Measurements from ENCODE around the gene MFSD8. TPM values are rescaled to one million over a fixed set of nuclear protein-coding genes. Genes with fewer than 3 reads are reported as not detected.
"Not testable (repeated sequence)": the region's sequence is repeated elsewhere in the genome, so short reads cannot be mapped to it uniquely, and the experiment has no call there.

Gene MFSD8
- total and polyA plus RNA-seq, 2 donors (not counting 1 experiment from before 2014, with no cell fraction given), result 18.8 to 28.6 TPM

GRCh38 chr4:127916512-127916911 is 48.5 kb downstream of the MFSD8 start:
- Histone ChIP-seq H2AFZ (ENCODE audit: low read length) (no peak overlapping the region), H3K27me3 (ENCODE audit: control insufficient read depth, insufficient read depth, low read length) (no peaks in the 10 kb centered on the region), H3K27ac (ENCODE audit: insufficient read depth, low read length) (no peak overlapping the region), H3K79me2 (ENCODE audit: control insufficient read depth, insufficient read depth, low read length) (no peaks in the 10 kb centered on the region), H3K9ac (ENCODE audit: insufficient read depth, low read length) (no peak overlapping the region), H3K36me3 (ENCODE audit: control insufficient read depth, insufficient read depth, low read length) (peaks cover 2% of the 10 kb centered on the region), H3K9me3 (ENCODE audit: control insufficient read depth, insufficient read depth, low read depth, low read length) (no peaks in the 10 kb centered on the region), H3K4me2 (ENCODE audit: extremely low read depth, insufficient read depth, low read length) (no peak overlapping the region), H3K4me1 (ENCODE audit: control insufficient read depth, extremely low read depth, insufficient read depth, low read length) (no peaks in the 10 kb centered on the region), H4K20me1 (ENCODE audit: control insufficient read depth, extremely low read depth, insufficient read depth, low read length) (no peaks in the 10 kb centered on the region), H3K4me3 (replicated peaks in 1 of 4; ENCODE audit: control extremely low read depth in 1 of 4, insufficient read depth in 1 of 4, low read depth in 3 of 4, low read length in 4 of 4) (no peak overlapping the region)
- TF ChIP-seq CTCF (conservative IDR thresholded peaks at IDR 0.05 in 1 of 2, IDR thresholded peaks at IDR 0.05 in 1 of 2; ENCODE audit: low read depth in 1 of 2, low read length in 2 of 2) (no peak), EZH2 (IDR thresholded peaks at IDR 0.05; ENCODE audit: low read length, missing control alignments) (no peak)
- DNase-seq (ENCODE audit: low read depth in 2 of 2), result peak in 1 of 2 donors; percentile 8

GRCh38 chr4:127905029-127905428 is 59.9 kb downstream of the MFSD8 start:
- Histone ChIP-seq H3K4me2 (ENCODE audit: extremely low read depth, insufficient read depth, low read length) (no peak overlapping the region), H3K27ac (ENCODE audit: insufficient read depth, low read length) (no peak overlapping the region), H3K9me3 (ENCODE audit: control insufficient read depth, insufficient read depth, low read depth, low read length) (no peaks in the 10 kb centered on the region), H4K20me1 (ENCODE audit: control insufficient read depth, extremely low read depth, insufficient read depth, low read length) (no peaks in the 10 kb centered on the region), H2AFZ (ENCODE audit: low read length) (no peak overlapping the region), H3K36me3 (ENCODE audit: control insufficient read depth, insufficient read depth, low read length) (no peaks in the 10 kb centered on the region), H3K4me1 (ENCODE audit: control insufficient read depth, extremely low read depth, insufficient read depth, low read length) (no peaks in the 10 kb centered on the region), H3K27me3 (ENCODE audit: control insufficient read depth, insufficient read depth, low read length) (no peaks in the 10 kb centered on the region), H3K4me3 (replicated peaks in 1 of 4; ENCODE audit: control extremely low read depth in 1 of 4, insufficient read depth in 1 of 4, low read depth in 3 of 4, low read length in 4 of 4) (no peak overlapping the region), H3K79me2 (ENCODE audit: control insufficient read depth, insufficient read depth, low read length) (no peaks in the 10 kb centered on the region), H3K9ac (ENCODE audit: insufficient read depth, low read length) (no peak overlapping the region)
- DNase-seq (ENCODE audit: low read depth in 2 of 2), result no peak
- no peak for TF ChIP-seq CTCF (conservative IDR thresholded peaks at IDR 0.05 in 1 of 2, IDR thresholded peaks at IDR 0.05 in 1 of 2; ENCODE audit: low read depth in 1 of 2, low read length in 2 of 2)
- TF ChIP-seq EZH2 (IDR thresholded peaks at IDR 0.05; ENCODE audit: low read length, missing control alignments), result no peak

GRCh38 chr4:127899682-127900081 is 65.3 kb downstream of the MFSD8 start:
- H3K4me1 ChIP-seq (ENCODE audit: control insufficient read depth, extremely low read depth, insufficient read depth, low read length); DNase-seq (ENCODE audit: low read depth in 2 of 2); H3K36me3 ChIP-seq (ENCODE audit: control insufficient read depth, insufficient read depth, low read length); H3K9me3 ChIP-seq (ENCODE audit: control insufficient read depth, insufficient read depth, low read depth, low read length); H3K27me3 ChIP-seq (ENCODE audit: control insufficient read depth, insufficient read depth, low read length); H3K9ac ChIP-seq (ENCODE audit: insufficient read depth, low read length); H3K27ac ChIP-seq (ENCODE audit: insufficient read depth, low read length); H2AFZ ChIP-seq (ENCODE audit: low read length); H3K4me2 ChIP-seq (ENCODE audit: extremely low read depth, insufficient read depth, low read length); H4K20me1 ChIP-seq (ENCODE audit: control insufficient read depth, extremely low read depth, insufficient read depth, low read length); H3K79me2 ChIP-seq (ENCODE audit: control insufficient read depth, insufficient read depth, low read length); H3K4me3 ChIP-seq (replicated peaks in 1 of 4; ENCODE audit: control extremely low read depth in 1 of 4, insufficient read depth in 1 of 4, low read depth in 3 of 4, low read length in 4 of 4): not testable (repeated sequence)

Data from fibroblast of lung (primary cell).